PFSK-1 (cell line): ENCODE results near the gene MAP6.

ENCODE experiments used
- POLR2AphosphoS5 ChIP-seq: IDR thresholded peaks from 2 replicates; pipeline ENCODE4 v1.6.1; 2012; ENCODE audit warnings: low read depth, mild to moderate bottlenecking, control low read depth, low read length, moderate library complexity
- TAF1 ChIP-seq: IDR thresholded peaks from 2 replicates; pipeline ENCODE4 v1.6.1; 2012; ENCODE audit warnings: low read length, control low read depth, borderline replicate concordance; ENCODE audit not compliant: insufficient read depth

DNA sequence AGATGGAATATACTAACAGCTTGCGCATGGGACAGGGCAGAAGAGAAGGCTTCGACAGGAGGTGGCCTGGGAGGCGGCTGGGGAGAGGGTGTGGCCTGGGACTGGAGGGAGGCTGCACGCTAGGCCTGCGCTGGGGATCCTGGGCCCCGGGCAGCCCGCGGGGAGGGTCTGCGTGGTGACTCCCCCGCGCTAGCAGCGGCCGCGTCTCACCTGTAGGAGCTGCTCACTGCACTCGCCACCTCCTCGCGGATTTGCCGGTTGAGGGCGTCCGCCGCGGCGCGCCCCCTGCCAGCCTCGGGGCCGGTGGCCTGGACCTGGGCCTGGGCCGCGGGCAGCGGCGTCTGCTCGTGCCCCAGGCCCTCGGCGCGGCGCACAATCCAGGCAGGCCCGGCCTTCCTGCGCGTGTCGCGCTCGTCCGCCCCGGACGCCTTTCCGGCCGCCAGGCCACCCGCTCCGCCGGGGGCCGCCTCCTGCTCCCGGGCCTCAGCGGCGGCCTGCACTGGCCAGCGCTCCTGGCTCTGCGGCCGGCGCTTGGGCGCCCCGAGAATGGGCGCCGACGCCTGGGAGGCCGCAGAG, 1.5 kb downstream of the MAP6 start:
- no peak for TF ChIP-seq TAF1
- TF ChIP-seq POLR2AphosphoS5 = no peak
